Activated T-cell treated with anti-CD3 and anti-CD28 coated beads for 1 hour (primary cell): ENCODE results near the gene S100A4.
"Not testable (repeated sequence)": the region's sequence is repeated elsewhere in the genome, so short reads cannot be mapped to it uniquely, and the experiment has no call there.

Experiments
- DNase-seq: peaks from one replicate; pipeline ENCODE4 v3.0.0-alpha.2; 2020; ENCODE audit warnings: low read depth

The S100A4 gene

DNA sequence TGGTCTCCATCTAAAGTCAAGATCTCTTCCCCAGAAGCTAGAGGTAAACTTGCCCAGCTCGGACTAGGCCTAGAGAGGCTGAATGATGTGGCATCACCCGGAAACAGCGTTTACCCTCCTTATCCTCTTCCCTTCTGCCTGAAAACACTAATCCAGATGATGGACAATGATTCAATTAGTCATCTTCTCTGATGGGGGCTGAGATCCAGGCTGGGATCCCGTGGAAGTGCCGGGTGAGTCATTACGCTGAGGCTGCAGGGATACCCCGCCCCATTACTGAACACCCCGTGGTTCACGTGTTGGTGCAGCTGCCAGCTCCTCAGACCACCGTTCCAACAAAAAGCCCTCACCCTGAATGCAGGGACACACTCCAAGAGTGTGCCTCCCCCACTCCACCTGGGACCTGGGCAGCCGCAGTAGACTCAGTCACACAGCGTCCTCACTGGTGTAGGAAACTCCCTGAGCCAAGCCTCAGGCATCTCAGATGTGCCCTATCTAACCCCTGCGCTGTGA is 11.9 kb downstream of the S100A4 start:
- no peak for DNase-seq

DNA sequence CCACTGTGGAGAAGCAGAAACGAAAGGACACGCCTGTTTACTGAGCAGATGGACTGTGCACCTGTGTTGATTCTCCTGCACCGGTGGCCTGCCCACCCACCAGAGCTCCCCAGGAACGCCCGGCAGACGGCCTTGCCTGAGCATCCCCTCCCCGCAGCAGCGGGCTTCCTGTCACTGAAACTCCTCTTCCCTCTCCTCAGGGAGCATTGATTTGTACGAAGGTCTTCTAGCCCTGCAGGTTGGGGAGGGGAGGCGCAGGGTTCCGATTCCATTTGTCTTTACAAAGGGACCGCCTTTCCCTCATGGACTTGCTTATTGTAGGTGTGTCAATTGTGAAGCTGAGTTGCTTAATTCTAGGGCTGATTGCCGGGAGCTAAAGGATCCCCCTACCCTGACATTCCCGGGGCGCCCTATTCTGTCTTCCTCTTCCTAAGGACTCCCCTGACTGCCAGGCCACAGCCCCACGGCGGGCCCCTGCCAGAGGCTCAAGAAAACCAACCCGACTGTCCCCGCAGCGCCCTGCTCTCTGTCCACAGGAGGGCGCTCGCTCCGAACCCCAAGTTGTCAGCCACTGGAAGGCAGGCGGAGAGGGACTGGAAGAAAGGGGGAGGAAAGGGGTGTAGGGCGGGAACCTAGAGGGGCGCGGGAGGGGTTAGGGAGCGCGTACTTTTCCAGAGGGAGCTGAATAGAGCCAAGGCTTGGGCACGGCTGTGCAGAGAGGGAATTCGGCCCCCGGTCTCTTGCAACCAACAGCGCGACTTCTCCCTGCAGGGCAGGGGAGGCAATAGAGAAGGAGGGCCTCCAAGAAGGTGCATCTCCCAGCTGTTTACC is 12.6 kb downstream of the S100A4 start:
- peak; percentile 76 for DNase-seq

GRCh38 chr1:153532181-153532580 is 13.4 kb downstream of the S100A4 start:
- DNase-seq: no peak

GRCh38 chr1:153531638-153532037 is 14.0 kb downstream of the S100A4 start:
- no peak for DNase-seq

GRCh38 chr1:153527683-153528040 is 17.9 kb downstream of the S100A4 start:
- DNase-seq: no peak

GRCh38 chr1:153527023-153527682 is 18.5 kb downstream of the S100A4 start:
- no peak for DNase-seq

DNA sequence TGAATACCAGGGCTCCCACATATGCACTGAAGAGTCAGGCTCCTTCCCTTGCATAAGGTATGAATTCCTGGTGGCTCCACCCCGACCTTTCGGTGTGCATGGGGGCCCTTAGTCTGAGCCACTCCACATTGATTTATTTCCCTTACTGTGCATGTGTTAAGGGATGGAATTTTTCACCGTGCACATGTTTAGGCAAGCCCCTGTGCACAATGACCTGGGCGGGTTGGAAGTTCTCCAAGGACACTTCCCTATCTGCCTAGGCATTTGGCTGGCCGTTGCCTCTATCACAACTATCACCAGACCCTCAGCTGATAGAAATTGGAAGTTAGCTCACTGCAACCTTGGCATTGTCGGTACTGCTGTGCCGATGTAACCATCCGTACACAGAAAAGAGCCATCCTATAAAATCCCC is 19.5 kb downstream of the S100A4 start:
- DNase-seq: no peak

DNA sequence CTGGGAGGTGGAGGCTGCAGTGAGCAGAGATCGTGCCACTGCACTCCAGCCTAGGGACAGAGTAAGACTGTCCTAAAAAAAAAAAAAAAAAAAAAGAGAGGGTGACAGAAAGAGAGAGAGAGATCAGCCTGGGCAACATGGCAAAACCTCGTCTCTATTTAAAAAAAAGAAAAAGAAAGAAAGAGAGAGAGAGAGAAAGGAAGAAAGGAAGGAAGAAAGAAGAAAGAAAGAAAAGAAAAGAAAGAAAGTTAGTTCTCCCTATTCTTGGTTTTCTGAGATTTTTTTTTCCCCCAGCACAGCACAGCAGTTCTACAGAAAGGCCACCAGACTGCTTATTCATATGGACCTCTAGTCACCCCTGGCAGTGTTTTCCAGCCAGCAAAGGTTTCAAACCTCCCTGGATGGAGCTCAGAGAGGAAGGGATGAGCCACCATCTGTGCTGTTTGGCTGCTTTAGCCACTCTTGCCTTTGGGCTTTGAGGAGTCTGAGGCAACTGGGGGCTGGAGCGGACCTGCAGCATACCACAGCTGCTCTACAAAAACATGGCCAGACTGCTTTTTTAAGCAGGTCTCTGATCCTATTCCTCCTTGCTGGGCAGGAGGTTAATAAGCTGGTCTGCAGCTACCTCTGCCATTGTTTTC is 20.4 kb downstream of the S100A4 start:
- DNase-seq: no peak

DNA sequence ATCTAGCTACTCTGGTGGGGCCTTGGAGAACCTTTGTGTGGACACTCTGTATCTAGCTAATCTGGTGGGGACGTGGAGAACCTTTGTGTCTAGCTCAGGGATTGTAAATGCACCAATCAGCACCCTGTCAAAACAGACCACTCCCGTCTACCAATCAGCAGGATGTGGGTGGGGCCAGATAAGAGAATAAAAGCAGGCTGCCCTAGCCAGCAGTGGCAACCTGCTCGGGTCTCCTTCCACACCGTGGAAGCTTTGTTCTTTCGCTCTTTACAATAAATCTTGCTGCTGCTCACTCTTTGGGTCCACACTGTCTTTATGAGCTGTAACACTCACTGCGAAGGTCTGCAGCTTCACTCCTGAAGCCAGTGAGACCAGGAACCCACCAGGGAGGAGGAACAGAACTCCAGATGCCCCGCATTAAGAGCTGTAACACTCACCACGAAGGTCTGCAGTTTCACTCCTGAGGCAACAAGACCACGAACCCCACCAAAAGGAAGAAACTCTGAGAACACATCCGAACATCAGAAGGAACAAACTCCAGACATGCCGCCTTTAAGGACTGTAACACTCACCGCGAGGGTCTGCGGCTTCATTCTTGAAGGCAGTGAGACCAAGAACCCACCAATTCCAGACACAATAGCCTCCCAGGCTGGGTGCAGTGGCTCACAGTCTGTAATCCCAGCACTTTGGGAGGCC is 23.1 kb downstream of the S100A4 start:
- not testable (repeated sequence) for DNase-seq

- not testable (repeated sequence) for DNase-seq
Measured at GRCh38 chr1:153521808-153522207, 23.8 kb downstream of the S100A4 start.

GRCh38 chr1:153520818-153521476 is 24.7 kb downstream of the S100A4 start:
- DNase-seq: no peak

DNA sequence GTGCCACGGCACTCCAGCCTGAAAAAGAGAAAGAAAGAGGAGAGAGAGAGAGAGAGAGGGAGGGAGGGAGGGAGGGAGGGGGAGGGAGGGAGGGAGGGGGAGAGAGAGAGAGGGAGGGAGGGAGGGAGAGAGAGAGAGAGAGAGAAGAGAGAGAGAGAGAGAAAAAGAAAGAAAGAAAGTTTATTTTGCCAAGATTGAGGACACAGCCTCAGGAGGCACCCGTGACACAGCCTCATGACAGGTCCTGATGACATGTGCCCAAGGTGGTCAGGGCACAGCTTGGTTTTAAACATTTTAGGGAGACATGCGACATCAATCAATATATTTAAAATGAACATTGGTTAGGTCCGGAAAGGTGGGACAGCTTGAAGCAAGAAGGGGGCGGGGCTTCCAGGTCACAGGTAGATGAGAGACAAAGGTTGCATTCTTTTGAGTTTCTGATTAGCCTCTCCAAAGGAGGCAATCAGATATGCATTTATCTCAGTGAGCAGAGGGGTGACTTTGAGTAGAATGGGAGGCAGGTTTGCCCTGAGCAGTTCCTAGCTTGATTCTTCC is 25.4 kb downstream of the S100A4 start:
- not testable (repeated sequence) for DNase-seq

GRCh38 chr1:153519242-153519641 is 26.4 kb downstream of the S100A4 start:
- DNase-seq: no peak

- DNase-seq: no peak
Measured at GRCh38 chr1:153515504-153516394, 29.9 kb downstream of the S100A4 start.

DNA sequence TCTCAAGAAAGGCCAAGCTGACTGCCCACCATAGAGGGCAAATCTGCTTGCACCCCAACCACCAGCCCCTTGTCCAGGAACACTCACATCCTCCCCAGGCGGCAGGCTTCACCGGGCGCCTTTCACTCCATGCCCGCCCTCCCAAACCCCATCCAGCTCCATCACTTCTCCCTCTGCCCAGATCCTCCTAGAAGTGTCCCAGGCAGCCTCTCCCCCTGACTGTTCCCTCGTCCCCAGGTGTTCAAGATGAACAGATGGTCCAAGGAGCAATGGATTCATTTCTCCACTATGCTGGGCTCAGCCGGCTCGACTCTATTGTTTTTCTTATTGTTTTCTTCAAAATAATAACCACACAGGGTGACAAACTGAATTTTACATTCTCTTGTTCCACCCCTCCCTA is 31.9 kb downstream of the S100A4 start:
- no peak for DNase-seq

DNA sequence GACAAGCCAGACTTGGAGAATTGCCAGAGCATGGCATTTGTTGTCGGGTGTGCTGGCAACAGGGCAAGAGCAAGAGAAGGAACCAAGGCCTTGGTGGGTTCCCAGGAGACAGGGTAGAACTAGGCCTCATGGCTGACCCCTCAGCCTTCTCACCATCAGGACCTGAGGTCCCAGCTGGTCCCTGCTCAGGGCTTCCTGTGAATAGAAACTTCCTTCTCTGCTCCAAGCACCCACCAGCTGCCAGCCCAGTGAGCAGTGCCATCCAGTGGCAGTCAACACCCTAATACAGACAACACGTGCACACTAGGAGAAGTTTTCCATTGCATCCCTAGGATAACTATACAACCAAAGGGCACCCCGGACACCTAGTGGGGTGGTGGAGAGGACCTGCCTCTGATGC is 32.6 kb downstream of the S100A4 start:
- no peak for DNase-seq

- DNase-seq: peak; percentile 74
Measured at GRCh38 chr1:153510984-153511410, 34.6 kb downstream of the S100A4 start.

- peak; percentile 52 for DNase-seq
Measured at GRCh38 chr1:153509729-153510354, 35.8 kb downstream of the S100A4 start.

- DNase-seq: no peak
Measured at GRCh38 chr1:153509036-153509435, 36.6 kb downstream of the S100A4 start.
